ENCODE measurements around the gene MORF4L1.

- TF ChIP-seq CTCF (IDR thresholded peaks at IDR 0.05): peak; percentile 62
- TF ChIP-seq EZH2 (IDR thresholded peaks at IDR 0.05): no peak
Observed at GRCh38 chr15:78907577-78907976, 34.9 kb downstream of the MORF4L1 start.
